BJ (cell line): ENCODE measurements around the gene TEC. TPM values are rescaled to one million over a fixed set of nuclear protein-coding genes. Genes with fewer than 3 reads are reported as not detected.

Source experiments
- CTCF ChIA-PET: fragments of 350-600 bp; formaldehyde crosslinking; extraction: SDS; loops from one replicate; lab custom pipeline; 2021; ENCODE audit warnings: antibody characterized with exemption, inconsistent platforms; lab: Yijun Ruan, JAX
- POLR2A ChIA-PET: fragments of 300-600 bp; sonication (Branson Sonifier 250); formaldehyde crosslinking; extraction: SDS; loops from one replicate; lab custom pipeline; 2021; ENCODE audit warnings: antibody characterized with exemption; lab: Charles Lee
- DNase-seq: peaks from one replicate; pipeline ENCODE4 v3.0.0-alpha.2; 2011; ENCODE audit warnings: low read depth
- H3K27me3 ChIP-seq: 2 replicates; pipeline ENCODE4 v1.6.0; 2011; ENCODE audit warnings: low read length; ENCODE audit not compliant: control insufficient read depth, insufficient read depth
- H3K36me3 ChIP-seq: 2 replicates; pipeline ENCODE4 v1.5.1; 2011; ENCODE audit warnings: low read length; ENCODE audit not compliant: control insufficient read depth, insufficient read depth
- H3K4me3 ChIP-seq: 2 replicates; pipeline ENCODE4 v1.5.1; 2011; ENCODE audit warnings: low read depth, mild to moderate bottlenecking, control low read depth, low read length
- polyA plus RNA-seq: library from polyadenylated mRNA; depleted of rRNA; stranded (reverse); fragments of >200 nt; gene quantifications from 2 replicates; pipeline ENCODE4 v1.2.3, GENCODE V29; 2011
- TF ChIP-seq, protein P1 (sequence below): IDR thresholded peaks from 2 replicates; pipeline ENCODE4 v1.5.1; 2011; ENCODE audit warnings: low read depth, mild to moderate bottlenecking, control low read depth, inconsistent platforms, low read length, moderate library complexity; ENCODE audit not compliant: insufficient read depth

TEC gene
- polyA plus RNA-seq, 1 experiment = 0.20 TPM

DNA sequence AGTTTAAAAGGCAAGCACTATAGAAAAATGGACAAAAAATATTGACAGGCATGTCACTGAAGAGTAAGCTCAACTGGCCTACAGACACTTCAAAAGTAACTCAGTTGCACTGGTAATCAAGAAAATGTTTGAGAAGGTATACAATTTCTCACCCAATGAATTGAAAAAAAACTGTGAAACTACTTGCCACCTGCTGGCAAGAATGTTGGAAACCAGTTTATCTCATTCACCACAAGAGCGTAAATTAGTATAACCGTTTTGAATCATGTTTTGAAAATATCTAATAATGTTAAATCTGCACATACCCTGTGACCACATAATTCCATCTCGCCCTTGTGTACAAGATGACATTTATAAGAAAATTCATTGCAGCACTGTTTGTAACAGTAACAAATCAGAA, 167.3 kb downstream of the TEC start:
- H3K4me3 ChIP-seq = no peak overlapping the region
- TF ChIP-seq, protein P1, sequence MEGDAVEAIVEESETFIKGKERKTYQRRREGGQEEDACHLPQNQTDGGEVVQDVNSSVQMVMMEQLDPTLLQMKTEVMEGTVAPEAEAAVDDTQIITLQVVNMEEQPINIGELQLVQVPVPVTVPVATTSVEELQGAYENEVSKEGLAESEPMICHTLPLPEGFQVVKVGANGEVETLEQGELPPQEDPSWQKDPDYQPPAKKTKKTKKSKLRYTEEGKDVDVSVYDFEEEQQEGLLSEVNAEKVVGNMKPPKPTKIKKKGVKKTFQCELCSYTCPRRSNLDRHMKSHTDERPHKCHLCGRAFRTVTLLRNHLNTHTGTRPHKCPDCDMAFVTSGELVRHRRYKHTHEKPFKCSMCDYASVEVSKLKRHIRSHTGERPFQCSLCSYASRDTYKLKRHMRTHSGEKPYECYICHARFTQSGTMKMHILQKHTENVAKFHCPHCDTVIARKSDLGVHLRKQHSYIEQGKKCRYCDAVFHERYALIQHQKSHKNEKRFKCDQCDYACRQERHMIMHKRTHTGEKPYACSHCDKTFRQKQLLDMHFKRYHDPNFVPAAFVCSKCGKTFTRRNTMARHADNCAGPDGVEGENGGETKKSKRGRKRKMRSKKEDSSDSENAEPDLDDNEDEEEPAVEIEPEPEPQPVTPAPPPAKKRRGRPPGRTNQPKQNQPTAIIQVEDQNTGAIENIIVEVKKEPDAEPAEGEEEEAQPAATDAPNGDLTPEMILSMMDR = 0 out of 2 replicates have a peak, but pooled peaks have one; percentile 15
- CTCF ChIA-PET = interaction anchor here (0.8 kb wide), 1 partner anchor 17 kb away, joined by 3 read pairs; no protein-coding TSS in a partner anchor
- no peaks in the 10 kb centered on the region for H3K27me3 ChIP-seq
- POLR2A ChIA-PET = no interaction called here
- no peaks in the 10 kb centered on the region for H3K36me3 ChIP-seq
- DNase-seq = no peak

DNA sequence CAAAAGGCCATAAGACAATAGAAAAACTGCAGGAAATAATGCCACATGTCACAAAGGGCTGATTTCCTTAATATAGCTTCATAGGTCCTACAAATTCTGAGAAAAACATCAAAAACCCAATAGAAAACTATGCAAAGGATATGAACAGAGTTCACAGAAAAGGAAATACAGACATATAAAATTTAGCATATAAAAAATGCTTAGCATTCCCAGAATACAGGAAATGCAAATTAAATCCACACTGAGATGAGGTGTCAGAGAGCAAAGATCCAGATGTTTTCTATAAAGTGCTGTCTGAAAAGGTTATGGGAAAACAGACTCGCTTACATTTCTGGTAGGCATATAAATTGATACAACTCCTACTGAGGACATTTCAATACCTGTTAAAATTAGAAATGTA, 169.4 kb downstream of the TEC start:
- Histone ChIP-seq H3K4me3 (no peak overlapping the region), H3K27me3 (no peaks in the 10 kb centered on the region), H3K36me3 (no peaks in the 10 kb centered on the region)
- POLR2A ChIA-PET = no interaction called here
- TF ChIP-seq, protein P1 = no peak
- CTCF ChIA-PET = no interaction called here
- no peak for DNase-seq

DNA sequence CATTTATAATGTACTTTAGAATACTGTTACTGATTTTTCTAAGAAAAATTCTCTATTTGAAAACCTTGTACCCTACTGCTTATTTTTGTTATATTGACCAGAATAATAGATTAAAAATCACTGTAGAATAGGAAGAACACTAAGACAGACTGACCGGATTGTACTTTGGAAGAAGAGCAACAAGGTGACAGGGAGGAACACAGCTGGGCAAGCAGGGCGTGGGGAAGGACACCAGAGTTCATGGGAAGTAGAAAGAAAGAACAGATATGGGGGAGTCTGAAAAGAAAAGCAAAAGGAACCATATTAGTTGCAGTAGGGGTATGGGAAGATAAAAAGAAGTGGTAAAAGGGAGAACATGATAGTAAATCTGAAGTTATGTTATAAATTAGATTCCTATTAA, 174.2 kb downstream of the TEC start:
- POLR2A ChIA-PET = no interaction called here
- H3K4me3 ChIP-seq = no peak overlapping the region
- DNase-seq = no peak
- TF ChIP-seq, protein P1 = no peak
- CTCF ChIA-PET = interaction anchor here (0.9 to 2.6 kb wide), 7 partner anchors 9 to 96 kb away, joined by 3 to 13 read pairs (median 4); no protein-coding TSS in a partner anchor
- H3K36me3 ChIP-seq = no peaks in the 10 kb centered on the region
- H3K27me3 ChIP-seq = no peaks in the 10 kb centered on the region

DNA sequence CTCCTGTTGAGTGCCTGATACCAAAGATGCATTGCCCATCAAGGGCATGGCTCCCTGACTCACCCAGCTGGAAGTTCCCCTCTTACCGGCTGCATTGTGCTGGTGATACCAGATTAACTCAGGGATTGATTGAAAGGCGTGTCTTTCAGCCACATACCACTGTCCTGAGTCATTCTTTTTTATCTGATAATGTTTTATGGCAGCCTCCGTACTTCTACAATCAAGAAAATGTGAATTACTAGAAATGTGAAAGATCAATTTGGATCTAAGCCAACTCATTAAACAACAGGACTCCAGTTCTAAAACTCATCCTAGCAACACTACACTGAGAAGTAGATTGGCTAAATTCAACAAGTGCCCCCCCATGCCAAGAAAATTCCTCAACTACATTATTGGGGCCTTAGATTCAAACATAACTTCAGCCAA, 175.6 kb downstream of the TEC start:
- TF ChIP-seq, protein P1 = no peak
- ChIA-PET CTCF (no interaction called here), POLR2A (no interaction called here)
- DNase-seq = no peak
- Histone ChIP-seq H3K27me3 (no peaks in the 10 kb centered on the region), H3K36me3 (no peaks in the 10 kb centered on the region), H3K4me3 (no peak overlapping the region)

DNA sequence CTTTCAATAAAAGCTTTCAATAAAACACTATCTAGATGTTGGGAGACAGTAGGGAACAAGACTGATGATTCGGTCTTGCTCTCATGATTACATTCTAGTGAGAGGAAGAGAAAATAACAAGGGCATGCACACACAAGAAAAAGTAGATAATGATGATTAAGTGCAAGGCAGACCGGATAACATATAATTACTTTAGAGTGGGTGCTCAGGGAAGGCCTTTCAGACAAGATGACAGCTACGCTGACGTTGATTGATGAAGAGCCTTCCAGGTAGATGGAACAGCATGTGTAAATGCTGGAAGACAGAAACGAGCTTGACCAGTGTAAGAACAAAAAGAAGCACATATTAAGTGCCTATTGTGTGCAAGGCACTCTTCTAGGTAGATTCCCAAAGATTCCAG, 179.0 kb downstream of the TEC start:
- TF ChIP-seq, protein P1 = no peak
- CTCF ChIA-PET = interaction anchor here (0.5 to 3.3 kb wide), 2 partner anchors 12 to 87 kb away, joined by 3 to 11 read pairs; no protein-coding TSS in a partner anchor

More for the DNA sequence above, 179.0 kb downstream of the TEC start:
- H3K36me3 ChIP-seq = no peaks in the 10 kb centered on the region
- DNase-seq = no peak
- POLR2A ChIA-PET = no interaction called here
- no peak overlapping the region for H3K4me3 ChIP-seq
- H3K27me3 ChIP-seq = no peaks in the 10 kb centered on the region
